ENCODE data around the gene TTLL4. TPM values are rescaled to one million over a fixed set of nuclear protein-coding genes. Genes with fewer than 3 reads are reported as not detected.

TTLL4 gene
- total RNA-seq, 4 donors from 2014 or later = 5.7 to 19.2 (median 12.5) TPM

GRCh38 chr2:218743068-218743467 lies 32.4 kb downstream of the TTLL4 start:
- Histone ChIP-seq H3K4me3 (replicated peaks in 1 of 3) (no peak overlapping the region), H3K27ac (no peak overlapping the region), H3K36me3 (peaks cover 10 to 48% of the 10 kb centered on the region in 2 donors), H3K27me3 (no peaks in the 10 kb centered on the region), H3K9me3 (no peaks in the 10 kb centered on the region), H3K4me1 (no peaks in the 10 kb centered on the region)
- DNase-seq = no peak
- WGBS, 2 donors = 81 to 83% methylated on average over 6 of the region's 6 CpGs
- TF ChIP-seq POLR2A (IDR thresholded peaks at IDR 0.05) (no peak), CTCF (IDR thresholded peaks at IDR 0.05) (no peak)
- intact Hi-C loops (cut with DNase I) = no loop called here

DNA sequence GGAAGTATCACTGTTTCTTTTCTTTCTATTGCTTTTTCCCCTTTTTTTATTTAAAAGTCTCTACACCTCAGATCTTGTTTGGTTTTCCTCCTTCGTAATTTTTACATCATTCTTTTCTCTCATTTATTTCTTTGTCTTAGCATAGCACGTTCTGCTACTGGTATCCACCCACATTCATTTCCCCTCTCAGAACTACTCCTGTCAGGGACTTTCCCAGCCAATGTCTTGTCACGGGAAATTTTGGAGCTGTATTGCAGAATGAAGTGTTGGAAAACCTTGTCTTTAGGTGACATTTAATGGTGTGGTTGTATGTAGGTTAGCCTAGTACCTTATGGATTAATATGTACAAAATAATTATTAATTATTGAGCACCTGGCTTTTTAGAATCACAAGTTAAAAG lies 34.0 kb downstream of the TTLL4 start:
- Histone ChIP-seq H3K36me3 (peaks cover 22 to 49% of the 10 kb centered on the region in 2 donors), H3K4me1 (no peaks in the 10 kb centered on the region), H3K27ac (no peak overlapping the region), H3K4me3 (replicated peaks in 1 of 3) (no peak overlapping the region), H3K27me3 (no peaks in the 10 kb centered on the region), H3K9me3 (no peaks in the 10 kb centered on the region)
- WGBS, 2 donors = 70 to 80% methylated on average over 3 of the region's 3 CpGs
- no peak for DNase-seq
- TF ChIP-seq POLR2A (IDR thresholded peaks at IDR 0.05) (no peak), CTCF (IDR thresholded peaks at IDR 0.05) (no peak)
- intact Hi-C loops (cut with DNase I) = no loop called here

GRCh38 chr2:218745160-218745558 lies 34.5 kb downstream of the TTLL4 start:
- no peaks in the 10 kb centered on the region for H3K27me3 ChIP-seq
- H3K4me3 ChIP-seq (replicated peaks in 1 of 3) = no peak overlapping the region
- peaks cover 23 to 54% of the 10 kb centered on the region in 2 donors for H3K36me3 ChIP-seq
- H3K9me3 ChIP-seq = no peaks in the 10 kb centered on the region
- TF ChIP-seq CTCF (IDR thresholded peaks at IDR 0.05) (no peak), POLR2A (IDR thresholded peaks at IDR 0.05) (no peak)
- no peak overlapping the region for H3K27ac ChIP-seq
- DNase-seq = no peak
- no peaks in the 10 kb centered on the region for H3K4me1 ChIP-seq
- intact Hi-C loops (cut with DNase I) = no loop called here
- WGBS, 2 donors = 68 to 69% methylated on average over 5 of the region's 5 CpGs

DNA sequence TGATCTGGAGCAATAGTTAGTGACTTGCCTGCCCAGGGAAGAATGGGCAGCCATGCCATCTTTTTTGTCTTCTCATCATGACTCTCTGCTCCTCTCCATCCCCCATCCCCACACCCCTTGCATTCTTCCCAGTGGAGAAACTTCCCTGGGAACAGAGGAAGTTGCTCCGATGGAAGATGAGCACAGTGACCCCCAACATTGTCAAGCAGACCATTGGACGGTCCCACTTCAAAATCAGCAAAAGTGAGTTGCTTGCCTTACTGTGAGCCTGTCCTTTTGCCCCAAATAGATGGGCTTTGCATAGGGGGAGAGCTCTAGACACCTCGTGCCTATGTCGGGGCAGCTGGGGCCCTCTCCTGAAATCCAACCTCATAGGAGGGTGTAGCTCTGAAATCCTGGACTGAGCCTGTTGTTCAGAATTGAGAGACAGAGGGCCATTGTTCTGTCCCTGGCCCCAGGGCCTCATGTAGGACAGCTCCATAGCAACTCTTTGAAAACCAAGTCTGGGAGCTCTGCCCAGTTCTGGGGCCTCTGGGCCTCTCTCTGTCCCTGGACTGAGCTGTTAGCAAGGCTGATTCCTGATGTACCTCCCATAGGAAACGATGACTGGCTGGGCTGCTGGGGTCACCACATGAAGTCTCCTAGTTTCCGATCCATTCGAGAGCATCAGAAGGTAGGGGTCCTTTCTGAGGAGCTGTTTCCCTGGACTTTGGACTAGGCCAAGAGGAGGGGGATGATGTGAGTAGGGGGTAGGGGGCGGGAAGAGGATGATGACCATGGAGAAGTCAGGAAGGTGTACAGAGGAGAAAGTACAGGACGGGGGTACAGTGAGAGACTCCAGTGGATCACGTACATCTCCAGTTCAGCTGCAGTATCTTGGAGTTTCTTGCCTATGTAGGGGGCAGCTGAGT lies 35.2 kb downstream of the TTLL4 start:
- Histone ChIP-seq H3K9me3 (no peaks in the 10 kb centered on the region), H3K4me3 (replicated peaks in 1 of 3) (no peak overlapping the region), H3K27me3 (no peaks in the 10 kb centered on the region), H3K36me3 (peaks cover 23 to 53% of the 10 kb centered on the region in 2 donors), H3K4me1 (no peaks in the 10 kb centered on the region), H3K27ac (no peak overlapping the region)
- 77 to 86% methylated on average over 8 to 10 of the region's 10 CpGs for WGBS, 2 donors
- no peak for TF ChIP-seq CTCF (IDR thresholded peaks at IDR 0.05)
- no peak for TF ChIP-seq POLR2A (IDR thresholded peaks at IDR 0.05)
- intact Hi-C loops (cut with DNase I) = no loop called here
- peak in 1 of 2 donors; percentile 10 for DNase-seq

GRCh38 chr2:218746470-218746795 lies 35.8 kb downstream of the TTLL4 start:
- DNase-seq = no peak
- TF ChIP-seq CTCF (IDR thresholded peaks at IDR 0.05) = no peak
- H3K36me3 ChIP-seq = peaks cover 23 to 49% of the 10 kb centered on the region in 2 donors

More at GRCh38 chr2:218746470-218746795, 35.8 kb downstream of the TTLL4 start:
- Histone ChIP-seq H3K4me3 (replicated peaks in 1 of 3) (no peak overlapping the region), H3K27ac (no peak overlapping the region), H3K9me3 (no peaks in the 10 kb centered on the region), H3K27me3 (no peaks in the 10 kb centered on the region), H3K4me1 (no peaks in the 10 kb centered on the region)
- 95 to 100% methylated on average over 1 of the region's 1 CpG for WGBS, 2 donors
- intact Hi-C loops (cut with DNase I) = no loop called here

All from thyroid gland (tissue), 4 donors.